Heart right ventricle (tissue), 16 donors: ENCODE measurements around the gene MAP7. TPM values are rescaled to one million over a fixed set of nuclear protein-coding genes. Genes with fewer than 3 reads are reported as not detected.

Experiments used
- ATAC-seq, 8 donors: fragments of 200-7000 bp; cut with Tn5 transposase; one replicate each; pipeline ENCODE4 v1.9.1; 2020; ENCODE audit warnings: mild to moderate bottlenecking in 8 of 8, moderate library complexity in 8 of 8, moderate number of reproducible peaks in 1 of 8
- DNase-seq, 2 donors: peaks; one replicate each; pipeline ENCODE4 v3.0.0-alpha.2; 2020
- H3K27ac ChIP-seq, 10 donors: fragments of 200-600 bp; sonication (generic) in 2 of 10; one replicate each; pipeline versions ENCODE4 v1.5.0 to v1.8.0; 2020 to 2022; ENCODE audit warnings: mild to moderate bottlenecking in 3 of 10
- H3K27me3 ChIP-seq, 7 donors: fragments of 200-600 bp; one replicate each; pipeline ENCODE4 v1.8.0; 2021 to 2022; ENCODE audit warnings: mild to moderate bottlenecking in 2 of 7
- H3K36me3 ChIP-seq, 9 donors: fragments of 200-600 bp; sonication (generic) in 1 of 9; one replicate each; pipeline versions ENCODE4 v1.5.0 to v1.8.0; 2020 to 2022; ENCODE audit warnings: mild to moderate bottlenecking in 2 of 9
- H3K4me1 ChIP-seq, 9 donors: fragments of 200-600 bp; sonication (generic) in 1 of 9; one replicate each; pipeline versions ENCODE4 v1.5.0 to v1.8.0; 2020 to 2022; ENCODE audit warnings: mild to moderate bottlenecking in 4 of 9
- H3K4me3 ChIP-seq, 10 donors: fragments of 200-600 bp; sonication (generic) in 2 of 10; one replicate each; pipeline versions ENCODE4 v1.5.0 to v1.8.0; 2020 to 2022; ENCODE audit warnings: mild to moderate bottlenecking in 7 of 10, moderate library complexity in 2 of 10
- H3K9me3 ChIP-seq, 11 donors: fragments of 200-600 bp in 10 of 11; sonication (generic) in 2 of 11; one replicate each; pipeline versions ENCODE4 v1.5.0 to v1.8.0; 2013 to 2022; ENCODE audit warnings: mild to moderate bottlenecking in 2 of 11, control low read depth in 1 of 11, moderate library complexity in 1 of 11
- CTCF ChIP-seq, 9 donors: fragments of 200-600 bp; sonication (generic) in 2 of 9; IDR thresholded peaks; one replicate each; pipeline versions ENCODE4 v1.5.0 to v1.8.0; 2021 to 2022; ENCODE audit warnings: antibody characterized with exemption in 9 of 9, mild to moderate bottlenecking in 5 of 9, moderate library complexity in 1 of 9
- WGBS, 2 donors: extraction: QIAGEN DNeasy Blood & Tissue Kit; methylation state at CpG; one replicate each; pipeline ENCODE4 v1.1.7; 2013; ENCODE audit warnings: inconsistent platforms in 1 of 2; 5-methylcytosine and 5-hydroxymethylcytosine counted together
- intact Hi-C, 10 donors: fragments of 100-400 bp; cut with DNase I; formaldehyde crosslinking; loops; one replicate each; pipeline versions ENCODE4 v1.11.1 to v1.14.2; 2022
- polyA plus RNA-seq, 2 donors: library from polyadenylated mRNA; stranded (reverse); fragments of 200-250 nt; gene quantifications; one replicate each; pipeline ENCODE4 v1.2.3, GENCODE V29; 2013
- total RNA-seq, 10 donors: library from RNA; stranded (reverse); fragmentation: NEBNext Ultra II Directional in 3 of 10; extraction: Animal tissue kit (Norgen Biotek cat#: 25700) in 3 of 10; gene quantifications; one replicate each; pipeline versions ENCODE4 v1.2.1 to v1.2.4, GENCODE V29; 2021 to 2023
- donor health status: Arrhythmogenic right ventricular cardiomyopathy.
- donor health status: ischemic (EF 13 %, LVEDD 7.1; RV severe dilation, severe dysfunction).
- donor health status: healthy with polysubstance abuse.
- donor health status: DM: no; HTN: yes; CAD: no.
- donor health status: DM: no; HTN: no; CAD: no.
- donor health status: ischemic (EF 25% LVEDD 6.9; RV normal size, moderate dysfunction).
- donor health status: ischemic (EF 25% LVEDD 5.7; RV mildly dilated, moderate dysfunction).
- donor health status: healthy.
- donor health status: DM: yes; HTN: yes; CAD: no.
- donor health status: Ischemic cardiomyopathy.
- donor health status: ischemic (EF 35%, LVEDD 5.7; RV mildly dilated, moderate dysfunction).
- donor health status: nonischemic (EF 11% LVEDD 7.7; RV severe dilation, severe dysfunction).
- donor health status: DM: yes; HTN: yes; CAD: no.
- donor health status: PGD.
- donor health status: ischemic (EF 29% LVEDD 5.4; RV normal size, mild dysfunction).
- donor health status: nonischemic (EF 23%, LVEDD 6.1; RV moderate dilation, normal function).

MAP7 gene
- total and polyA plus RNA-seq, 12 donors = 0.48 to 4.1 (median 2.3) TPM

DNA sequence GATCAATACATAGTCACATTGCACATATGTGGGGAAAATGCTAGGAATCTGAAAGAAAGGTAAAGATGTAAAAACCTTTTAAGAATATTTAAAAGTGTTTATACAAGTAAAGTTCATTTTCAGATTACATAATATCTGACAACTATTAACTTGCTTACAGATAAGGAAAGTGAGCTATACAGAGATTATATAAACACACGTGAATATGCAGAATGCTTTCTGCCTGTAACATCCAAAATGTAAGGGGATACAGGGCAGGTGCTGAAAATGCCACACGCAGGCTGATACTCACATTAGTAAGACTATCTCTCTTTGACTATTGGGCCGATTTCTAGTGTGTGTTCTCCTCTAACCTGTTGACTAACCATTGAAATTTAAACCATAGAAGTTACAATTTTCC lies 17.9 kb upstream of the MAP7 start:
- intact Hi-C loops = no loop called here
- Histone ChIP-seq H3K4me3 (no peak overlapping the region), H3K27me3 (no peaks in the 10 kb centered on the region), H3K4me1 (no peaks in the 10 kb centered on the region), H3K9me3 (peaks cover 0 to 14% (median 3%) of the 10 kb centered on the region in 11 donors), H3K27ac (no peak overlapping the region), H3K36me3 (peaks cover 0 to 56% (median under 1%) of the 10 kb centered on the region in 9 donors)
- TF ChIP-seq CTCF (IDR thresholded peaks at IDR 0.05) = no peak
- DNase-seq (no peak), ATAC-seq (no peak)
- WGBS, 2 donors = 82 to 89% methylated on average over 3 of the region's 3 CpGs

GRCh38 chr6:136567688-136568087 lies 17.5 kb upstream of the MAP7 start:
- intact Hi-C loops = no loop called here
- no peak for TF ChIP-seq CTCF (IDR thresholded peaks at IDR 0.05)
- H3K4me1 ChIP-seq = peaks cover 0 to 2% (median 0%) of the 10 kb centered on the region in 9 donors
- peaks cover 0 to 14% (median 3%) of the 10 kb centered on the region in 11 donors for H3K9me3 ChIP-seq
- ATAC-seq = no peak
- 88 to 92% methylated on average over 4 of the region's 4 CpGs for WGBS, 2 donors
- DNase-seq = no peak
- H3K36me3 ChIP-seq = peaks cover 0 to 52% (median 0%) of the 10 kb centered on the region in 9 donors
- no peak overlapping the region for H3K27ac ChIP-seq
- H3K27me3 ChIP-seq = no peaks in the 10 kb centered on the region
- H3K4me3 ChIP-seq = no peak overlapping the region

GRCh38 chr6:136566851-136567250 lies 16.6 kb upstream of the MAP7 start:
- ATAC-seq (no peak), DNase-seq (no peak)
- TF ChIP-seq CTCF (IDR thresholded peaks at IDR 0.05) = no peak
- 71 to 86% methylated on average over 2 of the region's 2 CpGs for WGBS, 2 donors
- Histone ChIP-seq H3K4me1 (peaks cover 0 to 10% (median 0%) of the 10 kb centered on the region in 9 donors), H3K9me3 (peaks cover 0 to 14% (median 3%) of the 10 kb centered on the region in 11 donors), H3K4me3 (no peak overlapping the region), H3K36me3 (peaks cover 0 to 53% (median 0%) of the 10 kb centered on the region in 9 donors), H3K27me3 (no peaks in the 10 kb centered on the region), H3K27ac (no peak overlapping the region)
- intact Hi-C loops = no loop called here

DNA sequence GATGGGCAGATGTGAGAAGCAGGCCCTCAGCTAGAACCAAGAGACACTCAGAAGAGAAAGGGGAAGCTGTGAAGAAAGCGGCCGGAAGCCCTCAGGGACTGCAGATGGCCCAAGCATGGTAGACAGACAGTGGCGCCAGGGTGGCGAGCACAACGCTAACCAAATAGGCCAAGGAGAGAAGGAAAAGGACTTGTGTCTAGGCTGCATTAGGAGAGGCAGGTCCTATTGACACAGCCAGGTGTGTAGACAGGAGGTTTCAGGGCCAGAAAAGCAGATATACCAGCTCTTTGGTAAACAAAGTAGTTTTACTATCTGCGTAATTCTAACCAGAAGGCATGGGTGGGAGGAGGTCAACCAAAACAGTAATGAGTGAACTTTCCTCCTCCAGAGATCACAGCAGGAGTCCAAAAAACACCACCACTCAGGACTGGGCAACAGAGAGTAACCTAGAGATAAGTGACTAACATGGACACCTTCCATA lies 15.8 kb upstream of the MAP7 start:
- DNase-seq (peak in 1 of 2 donors; percentile 24), ATAC-seq (no peak)
- Histone ChIP-seq H3K4me3 (no peak overlapping the region), H3K27me3 (no peaks in the 10 kb centered on the region), H3K4me1 (peaks cover 0 to 11% (median 0%) of the 10 kb centered on the region in 9 donors), H3K9me3 (peaks cover 0 to 7% (median under 1%) of the 10 kb centered on the region in 11 donors), H3K27ac (no peak overlapping the region), H3K36me3 (peaks cover 0 to 53% (median 0%) of the 10 kb centered on the region in 9 donors)
- intact Hi-C loops = no loop called here
- WGBS, 2 donors = 89 to 92% methylated on average over 6 of the region's 6 CpGs
- TF ChIP-seq CTCF (IDR thresholded peaks at IDR 0.05) = no peak
